PC-9 (cell line): ENCODE measurements around the gene RRP7A. TPM values are rescaled to one million over a fixed set of nuclear protein-coding genes. Genes with fewer than 3 reads are reported as not detected.
"Not testable (repeated sequence)": the region's sequence is repeated elsewhere in the genome, so short reads cannot be mapped to it uniquely, and the experiment has no call there.

Experiments used
- Bru-seq: library from RNA; stranded (reverse); fragments of 400-500 nt; gene quantifications from one replicate; lab custom pipeline; 2021; lab: Mats Ljungman, UMichigan
- BruChase-seq, 2 experiments: library from RNA; stranded (reverse); fragments of 400-500 nt; gene quantifications; one replicate each; lab custom pipeline; 2021; lab: Mats Ljungman, UMichigan
- BruUV-seq: library from RNA; stranded (reverse); fragments of 400-500 nt; replicated peaks from 2 replicates; lab custom pipeline; 2021; lab: Mats Ljungman, UMichigan
- CTCF ChIA-PET: fragments of 300-600 bp; sonication (Branson Sonifier 250); formaldehyde crosslinking; loops from one replicate; lab custom pipeline; 2022; ENCODE audit warnings: antibody characterized with exemption; lab: Charles Lee
- POLR2A ChIA-PET: fragments of 300-600 bp; sonication (Branson Sonifier 250); formaldehyde crosslinking; loops from one replicate; lab custom pipeline; 2022; ENCODE audit warnings: antibody characterized with exemption; ENCODE audit not compliant: unreplicated experiment; lab: Charles Lee
- DNase-seq, 2 experiments: peaks; one replicate each; pipeline versions ENCODE4 v3.0.0 to v3.0.0-alpha.2; 2015 to 2022; ENCODE audit warnings: mixed read lengths in 1 of 2
- H2AFZ ChIP-seq: fragments of 200-600 bp; sonication (generic); 2 replicates; pipeline ENCODE4 v1.8.1; 2017; ENCODE audit warnings: antibody characterized with exemption
- H3F3A ChIP-seq: fragments of 200-600 bp; sonication (generic); 2 replicates; pipeline ENCODE4 v1.8.1; 2017; ENCODE audit warnings: antibody characterized with exemption, mild to moderate bottlenecking, low read depth; ENCODE audit not compliant: insufficient read depth
- H3K27ac ChIP-seq: fragments of 200-600 bp; sonication (generic); 2 replicates; pipeline ENCODE4 v1.6.1; 2016; ENCODE audit warnings: mixed run types
- H3K27me3 ChIP-seq: fragments of 200-600 bp; sonication (generic); 2 replicates; pipeline ENCODE4 v1.6.1; 2016; ENCODE audit warnings: low read depth, mixed run types; ENCODE audit not compliant: insufficient read depth
- H3K36me3 ChIP-seq: fragments of 200-600 bp; sonication (generic); 2 replicates; pipeline ENCODE4 v1.6.1; 2016; ENCODE audit warnings: low read depth, mixed run types
- H3K4me1 ChIP-seq: fragments of 200-600 bp; sonication (generic); replicated peaks from 2 replicates; pipeline ENCODE4 v1.6.1; 2016; ENCODE audit warnings: mixed run types; ENCODE audit not compliant: insufficient read depth
- H3K4me2 ChIP-seq: fragments of 200-600 bp; sonication (generic); 2 replicates; pipeline ENCODE4 v1.6.1; 2017; ENCODE audit warnings: mixed run types
- H3K4me3 ChIP-seq: fragments of 200-600 bp; sonication (generic); 2 replicates; pipeline ENCODE4 v1.6.1; 2016; ENCODE audit warnings: mixed run types
- H3K79me2 ChIP-seq: fragments of 200-600 bp; sonication (generic); 2 replicates; pipeline ENCODE4 v1.6.1; 2017; ENCODE audit warnings: low read depth, mixed run types
- H3K9me2 ChIP-seq: fragments of 200-600 bp; sonication (generic); 2 replicates; pipeline ENCODE4 v1.8.1; 2017; ENCODE audit warnings: mild to moderate bottlenecking; ENCODE audit not compliant: insufficient read depth
- H3K9me3 ChIP-seq: fragments of 200-600 bp; sonication (generic); 2 replicates; pipeline ENCODE4 v1.8.1; 2016; ENCODE audit warnings: low read depth; ENCODE audit not compliant: insufficient read depth
- H4K20me1 ChIP-seq: fragments of 200-600 bp; sonication (generic); 2 replicates; pipeline ENCODE4 v1.8.1; 2017; ENCODE audit not compliant: insufficient read depth
- CTCF ChIP-seq: fragments of 200-600 bp; sonication (generic); conservative IDR thresholded peaks from 2 replicates; pipeline ENCODE4 v1.6.1; 2017; ENCODE audit warnings: mixed run types, antibody characterized with exemption, mild to moderate bottlenecking, moderate library complexity
- EZH2 ChIP-seq: fragments of 200-600 bp; sonication (generic); IDR thresholded peaks from 2 replicates; pipeline ENCODE4 v1.8.0; 2017; ENCODE audit warnings: antibody characterized with exemption, low read depth
- intact Hi-C: fragments of 100-400 bp; cut with micrococcal nuclease; formaldehyde crosslinking; loops from one replicate; pipeline ENCODE4 v1.10.0; 2022; ENCODE audit not compliant: unreplicated experiment
- long read RNA-seq: library from polyadenylated mRNA; stranded (forward); transcript quantifications from one replicate; pipeline ENCODE4 v2.0.0, GENCODE V29; 2022
- total RNA-seq: library from RNA; stranded (reverse); gene quantifications from 2 replicates; pipeline ENCODE4 v1.2.3, GENCODE V29; 2021

RRP7A gene
- total RNA-seq, result 52.7 and 56.6 TPM in 2 replicates
- Bru-seq, nascent RNA, result percentile 86 among the genes with signal in this experiment
- BruChase-seq, experiment 1, labeled RNA remaining after a 2-hour chase, result percentile 85 among the genes with signal in this experiment
- BruChase-seq, experiment 2, labeled RNA remaining after a 6-hour chase, result percentile 90 among the genes with signal in this experiment
- long read RNA-seq, transcript RRP7A-201 (7 exons, 3,801 nt), result major isoform, 176 of 192 reads
- long read RNA-seq, partial matches to known transcripts, result 3 of 192 reads
- long read RNA-seq, other reads (novel, unspliced or antisense), result 13 of 192 reads

GRCh38 chr22:42519525-42520401 lies at the start of gene RRP7A:
Gene RRP7A, minus strand, starts transcription at chr22:42519796. Its CDS starts 10 bp downstream, at chr22:42519786.
- Histone ChIP-seq H3K9me3 (no peaks in the 10 kb centered on the region), H3K79me2 (peaks cover 32% of the 10 kb centered on the region), H2AFZ (peak within 1 kb of the TSS; percentile 80), H3K27me3 (no peaks in the 10 kb centered on the region), H3K27ac (peak within 1 kb of the TSS; percentile 63), H3K4me2 (peak within 1 kb of the TSS; percentile 100), H4K20me1 (peaks cover 13% of the 10 kb centered on the region; the same call in 1 of the 2 replicates), H3K9me2 (no peaks in the 10 kb centered on the region), H3K4me3 (peak within 1 kb of the TSS; percentile 95), H3F3A (peaks cover 18% of the 10 kb centered on the region; the same call in 1 of the 2 replicates), H3K4me1 (peaks cover 7% of the 10 kb centered on the region; the same call in 1 of the 2 replicates), H3K36me3 (peaks cover 16% of the 10 kb centered on the region)
- TSS peak; percentile 67 for BruUV-seq
- DNase-seq, result peak; percentile 55 to 70
- CTCF ChIA-PET, result interaction anchor here (0.7 kb wide), 1 partner anchor 87 kb away, joined by 6 read pairs; no protein-coding TSS in a partner anchor
- POLR2A ChIA-PET, result no interaction called here
- no peak for TF ChIP-seq EZH2
- TF ChIP-seq CTCF, result no peak
- intact Hi-C loops, result no loop called here

GRCh38 chr22:42567950-42568349 lies 48.4 kb upstream of the RRP7A start:
- H2AFZ ChIP-seq, H3K9me2 ChIP-seq, H3K4me3 ChIP-seq, intact Hi-C loops, BruUV-seq, H3K9me3 ChIP-seq, CTCF ChIA-PET, H3K36me3 ChIP-seq, H3K79me2 ChIP-seq, H3K4me2 ChIP-seq, H3K27ac ChIP-seq, DNase-seq, H3K27me3 ChIP-seq, H3K4me1 ChIP-seq, H4K20me1 ChIP-seq: not testable (repeated sequence)
- POLR2A ChIA-PET, result interaction anchor here (0.6 kb wide), 1 partner anchor 74 kb away, joined by 3 read pairs; no protein-coding TSS in a partner anchor
- H3F3A ChIP-seq, result peaks cover 31% of the 10 kb centered on the region

- no peak overlapping the region for H3K4me2 ChIP-seq
- H4K20me1 ChIP-seq, result peaks cover 4% of the 10 kb centered on the region; the same call in 1 of the 2 replicates
- H3K9me2 ChIP-seq, result no peaks in the 10 kb centered on the region
- no peaks in the 10 kb centered on the region for H3K27me3 ChIP-seq
- BruUV-seq, result no TSS peak
- TF ChIP-seq CTCF (no peak), EZH2 (no peak)
- H3K4me1 ChIP-seq, result no peaks in the 10 kb centered on the region
- H3K4me3 ChIP-seq, result no peak overlapping the region
- no peak for DNase-seq
- peaks cover 29% of the 10 kb centered on the region for H3F3A ChIP-seq
- ChIA-PET POLR2A (no interaction called here), CTCF (no interaction called here)
- H2AFZ ChIP-seq, result no peak overlapping the region
- H3K27ac ChIP-seq, result no peak overlapping the region
- H3K79me2 ChIP-seq, result no peaks in the 10 kb centered on the region
- no peaks in the 10 kb centered on the region for H3K9me3 ChIP-seq
- H3K36me3 ChIP-seq, result no peaks in the 10 kb centered on the region
- intact Hi-C loops, result no loop called here
These were observed 46.4 kb upstream of the RRP7A start for GRCh38 chr22:42565956-42566355.
